Activated CD4-positive, alpha-beta T cell treated with anti-CD3 and anti-CD28 coated beads, Interleukin-2, amount 10 ng/mL, durations not matched to agents 7 days and 5 days (primary cell): ENCODE measurements around the gene DLL1. TPM values are rescaled to one million over a fixed set of nuclear protein-coding genes. Genes with fewer than 3 reads are reported as not detected.
"Not testable (repeated sequence)": the region's sequence is repeated elsewhere in the genome, so short reads cannot be mapped to it uniquely, and the experiment has no call there.

Experiments used
- CTCF ChIA-PET: fragments of 350-600 bp; sonication (Branson Sonifier 250); formaldehyde crosslinking; loops from one replicate; lab custom pipeline; 2021; ENCODE audit warnings: antibody characterized with exemption; lab: Charles Lee
- POLR2A ChIA-PET: fragments of 350-600 bp; sonication (Branson Sonifier 250); formaldehyde crosslinking; loops from one replicate; lab custom pipeline; 2021; ENCODE audit warnings: antibody characterized with exemption; lab: Charles Lee
- DNase-seq: peaks from one replicate; pipeline ENCODE4 v3.0.0-alpha.2; 2020
- H3K27ac Mint-ChIP-seq: one replicate; pipeline ENCODE4 v1.8.0; 2021; ENCODE audit warnings: mild to moderate bottlenecking, moderate library complexity, mixed read lengths
- H3K27me3 Mint-ChIP-seq: one replicate; pipeline ENCODE4 v1.8.0; 2021; ENCODE audit warnings: mixed read lengths
- H3K36me3 Mint-ChIP-seq: one replicate; pipeline ENCODE4 v1.8.0; 2021; ENCODE audit warnings: low read depth, mixed read lengths
- H3K4me1 Mint-ChIP-seq: one replicate; pipeline ENCODE4 v1.8.0; 2021; ENCODE audit warnings: mixed read lengths
- H3K4me3 Mint-ChIP-seq: one replicate; pipeline ENCODE4 v1.8.0; 2021; ENCODE audit warnings: mild to moderate bottlenecking, moderate library complexity, mixed read lengths
- H3K9me3 Mint-ChIP-seq: one replicate; pipeline ENCODE4 v1.8.0; 2021; ENCODE audit warnings: mixed read lengths
- total RNA-seq, 2 experiments: library from RNA; stranded (reverse); gene quantifications; one replicate each; pipeline ENCODE4 v1.2.3, GENCODE V29; 2021

Gene DLL1
- total RNA-seq, 2 experiments from 2014 or later, result 0.55 to 0.58 TPM

GRCh38 chr6:170268216-170269129 lies 22.4 kb downstream of the DLL1 start:
- ChIA-PET POLR2A (no interaction called here), CTCF (no interaction called here)
- Mint-ChIP-seq H3K9me3 (no peaks in the 10 kb centered on the region), H3K27ac (no peak overlapping the region), H3K27me3 (peaks cover 19% of the 10 kb centered on the region), H3K36me3 (no peaks in the 10 kb centered on the region), H3K4me1 (peaks cover 19% of the 10 kb centered on the region), H3K4me3 (no peak overlapping the region)
- DNase-seq, result no peak

GRCh38 chr6:170267688-170268087 lies 23.2 kb downstream of the DLL1 start:
- Mint-ChIP-seq H3K4me1 (peaks cover 16% of the 10 kb centered on the region), H3K27ac (no peak overlapping the region), H3K27me3 (peaks cover 23% of the 10 kb centered on the region), H3K9me3 (no peaks in the 10 kb centered on the region), H3K36me3 (no peaks in the 10 kb centered on the region), H3K4me3 (no peak overlapping the region)
- CTCF ChIA-PET, result no interaction called here
- DNase-seq, result no peak
- POLR2A ChIA-PET, result no interaction called here

- Mint-ChIP-seq H3K9me3 (no peaks in the 10 kb centered on the region), H3K4me1 (peaks cover 2% of the 10 kb centered on the region), H3K36me3 (no peaks in the 10 kb centered on the region), H3K27me3 (peaks cover 21% of the 10 kb centered on the region), H3K4me3 (no peak overlapping the region), H3K27ac (no peak overlapping the region)
- ChIA-PET CTCF (no interaction called here), POLR2A (interaction anchor here (0.6 kb wide), 1 partner anchor 294 kb away, joined by 3 read pairs; no protein-coding TSS in a partner anchor)
- no peak for DNase-seq
Observed at GRCh38 chr6:170266061-170266825, 24.6 kb downstream of the DLL1 start.

GRCh38 chr6:170265655-170266054 lies 25.2 kb downstream of the DLL1 start:
- Mint-ChIP-seq H3K9me3 (no peaks in the 10 kb centered on the region), H3K27me3 (peaks cover 21% of the 10 kb centered on the region), H3K27ac (no peak overlapping the region), H3K4me1 (no peaks in the 10 kb centered on the region), H3K4me3 (no peak overlapping the region), H3K36me3 (no peaks in the 10 kb centered on the region)
- ChIA-PET POLR2A (no interaction called here), CTCF (no interaction called here)
- DNase-seq, result no peak

- H3K36me3 Mint-ChIP-seq, POLR2A ChIA-PET, DNase-seq, H3K27ac Mint-ChIP-seq, CTCF ChIA-PET, H3K4me1 Mint-ChIP-seq, H3K9me3 Mint-ChIP-seq, H3K4me3 Mint-ChIP-seq: not testable (repeated sequence)
- H3K27me3 Mint-ChIP-seq, result peaks cover 18% of the 10 kb centered on the region
Observed at GRCh38 chr6:170264644-170265043, 26.2 kb downstream of the DLL1 start.

GRCh38 chr6:170264086-170264485 lies 26.8 kb downstream of the DLL1 start:
- H3K9me3 Mint-ChIP-seq, result no peaks in the 10 kb centered on the region
- H3K36me3 Mint-ChIP-seq, result no peaks in the 10 kb centered on the region
- POLR2A ChIA-PET, result no interaction called here
- no peaks in the 10 kb centered on the region for H3K4me1 Mint-ChIP-seq
- CTCF ChIA-PET, result no interaction called here
- H3K27ac Mint-ChIP-seq, result no peak overlapping the region
- peaks cover 13% of the 10 kb centered on the region for H3K27me3 Mint-ChIP-seq
- no peak overlapping the region for H3K4me3 Mint-ChIP-seq
- DNase-seq, result no peak

- H3K4me3 Mint-ChIP-seq, result no peak overlapping the region
- POLR2A ChIA-PET, result no interaction called here
- H3K27me3 Mint-ChIP-seq, result peaks cover 13% of the 10 kb centered on the region
Observed at GRCh38 chr6:170263410-170263809, 27.5 kb downstream of the DLL1 start.

GRCh38 chr6:170262489-170263088 lies 28.3 kb downstream of the DLL1 start:
- no peak for DNase-seq
- no peak overlapping the region for H3K27ac Mint-ChIP-seq
- CTCF ChIA-PET, result interaction anchor here (0.6 kb wide), 1 partner anchor 1246 kb away, joined by 3 read pairs; no protein-coding TSS in a partner anchor
- no peaks in the 10 kb centered on the region for H3K36me3 Mint-ChIP-seq
- H3K27me3 Mint-ChIP-seq, result peaks cover 13% of the 10 kb centered on the region
- H3K9me3 Mint-ChIP-seq, result no peaks in the 10 kb centered on the region
- H3K4me1 Mint-ChIP-seq, result no peaks in the 10 kb centered on the region
- no peak overlapping the region for H3K4me3 Mint-ChIP-seq
- POLR2A ChIA-PET, result interaction anchor here (0.7 kb wide), 1 partner anchor 86 kb away, joined by 3 read pairs; no protein-coding TSS in a partner anchor

More at GRCh38 chr6:170263410-170263809, 27.5 kb downstream of the DLL1 start:
- no peak overlapping the region for H3K27ac Mint-ChIP-seq
- no peaks in the 10 kb centered on the region for H3K36me3 Mint-ChIP-seq
- no peaks in the 10 kb centered on the region for H3K9me3 Mint-ChIP-seq
- CTCF ChIA-PET, result no interaction called here
- H3K4me1 Mint-ChIP-seq, result no peaks in the 10 kb centered on the region
- no peak for DNase-seq

GRCh38 chr6:170261643-170262488 lies 29.0 kb downstream of the DLL1 start:
- Mint-ChIP-seq H3K4me3 (no peak overlapping the region), H3K4me1 (no peaks in the 10 kb centered on the region), H3K9me3 (no peaks in the 10 kb centered on the region), H3K36me3 (no peaks in the 10 kb centered on the region), H3K27me3 (peaks cover 13% of the 10 kb centered on the region), H3K27ac (no peak overlapping the region)
- POLR2A ChIA-PET, result no interaction called here
- DNase-seq, result no peak
- CTCF ChIA-PET, result interaction anchor here (0.6 to 1.2 kb wide), 2 partner anchors 10 to 1245 kb away, joined by 3 to 5 read pairs; no protein-coding TSS in a partner anchor

- ChIA-PET CTCF (interaction anchor here (0.7 to 1.2 kb wide), 2 partner anchors 12 to 45 kb away, joined by 3 to 5 read pairs; no protein-coding TSS in a partner anchor), POLR2A (no interaction called here)
- Mint-ChIP-seq H3K27me3 (peaks cover 13% of the 10 kb centered on the region), H3K9me3 (no peaks in the 10 kb centered on the region), H3K27ac (no peak overlapping the region), H3K4me1 (no peaks in the 10 kb centered on the region), H3K36me3 (no peaks in the 10 kb centered on the region), H3K4me3 (no peak overlapping the region)
- no peak for DNase-seq
Observed at GRCh38 chr6:170260686-170261085, 30.2 kb downstream of the DLL1 start.

GRCh38 chr6:170259278-170259677 lies 31.6 kb downstream of the DLL1 start:
- Mint-ChIP-seq H3K4me1 (no peaks in the 10 kb centered on the region), H3K36me3 (no peaks in the 10 kb centered on the region), H3K9me3 (no peaks in the 10 kb centered on the region), H3K4me3 (no peak overlapping the region), H3K27ac (no peak overlapping the region), H3K27me3 (peaks cover 12% of the 10 kb centered on the region)
- ChIA-PET POLR2A (no interaction called here), CTCF (no interaction called here)
- no peak for DNase-seq

GRCh38 chr6:170258407-170258806 lies 32.5 kb downstream of the DLL1 start:
- Mint-ChIP-seq H3K4me3 (no peak overlapping the region), H3K4me1 (no peaks in the 10 kb centered on the region)

More at GRCh38 chr6:170258407-170258806, 32.5 kb downstream of the DLL1 start:
- ChIA-PET POLR2A (no interaction called here), CTCF (interaction anchor here (0.9 kb wide), 1 partner anchor 30 kb away, joined by 3 read pairs; no protein-coding TSS in a partner anchor)
- Mint-ChIP-seq H3K36me3 (no peaks in the 10 kb centered on the region), H3K9me3 (no peaks in the 10 kb centered on the region), H3K27me3 (peaks cover 6% of the 10 kb centered on the region), H3K27ac (no peak overlapping the region)
- no peak for DNase-seq
